K562 (cell line): Measurements from ENCODE around the gene AURKB. TPM values are rescaled to one million over a fixed set of nuclear protein-coding genes. Genes with fewer than 3 reads are reported as not detected.

Experiments
- ATAC-seq: fragments of 200-7000 bp; cut with Tn5 transposase; 3 replicates; pipeline ENCODE4 v1.9.1; 2020; ENCODE audit warnings: moderate library complexity
- BruUV-seq: library from RNA; stranded (reverse); fragments of 400-500 nt; replicated peaks from 2 replicates; lab custom pipeline; 2021; lab: Mats Ljungman, UMichigan
- CTCF ChIA-PET: fragments of 300-600 bp; formaldehyde crosslinking; extraction: SDS; loops from one replicate; lab custom pipeline; 2021; ENCODE audit warnings: low intra/inter-chr PET ratio; lab: Yijun Ruan, JAX
- POLR2A ChIA-PET: fragments of 300-600, 350-650 bp; sonication (Branson Sonifier 250); formaldehyde crosslinking; extraction: SDS; loops from one replicate; lab custom pipeline; 2021; ENCODE audit warnings: antibody characterized with exemption, inconsistent platforms; lab: Yijun Ruan, JAX
- DNase-seq, 4 experiments: peaks; one replicate each; pipeline versions ENCODE4 v3.0.0 to v3.0.0-alpha.2; 2011 to 2018; ENCODE audit warnings: low spot score in 3 of 4, mixed read lengths in 3 of 4; ENCODE audit errors: extremely low read depth in 1 of 4
- FAIRE-seq: peaks from 2 replicates; lab custom pipeline; 2011; peaks lifted over from hg19 to GRCh38; lab: Jason Lieb, UNC
- H2AFZ ChIP-seq: 2 replicates; pipeline ENCODE4 v1.6.0; 2011; ENCODE audit warnings: low read depth, low read length, control low read depth, inconsistent platforms
- H3K27ac ChIP-seq: fragments of 200-600 bp; 3 replicates; pipeline ENCODE4 v1.8.0; 2011; ENCODE audit warnings: low read depth, mild to moderate bottlenecking, control low read depth, inconsistent platforms, low read length, moderate library complexity, mixed read lengths; ENCODE audit errors: extremely low read depth
- H3K27me3 ChIP-seq, 2 experiments: fragments of 300-600 bp in 1 of 2; 2 replicates in 1 of 2; 3 replicates in 1 of 2; pipeline versions ENCODE4 v1.6.0 to v1.8.0; 2011; ENCODE audit warnings: inconsistent platforms in 2 of 2, low read length in 2 of 2, mild to moderate bottlenecking in 1 of 2, mixed read lengths in 1 of 2, moderate library complexity in 1 of 2; ENCODE audit not compliant: control insufficient read depth in 2 of 2, insufficient read depth in 2 of 2
- H3K36me3 ChIP-seq: fragments of 300-600 bp; 3 replicates; pipeline ENCODE4 v1.8.0; 2011; ENCODE audit warnings: mild to moderate bottlenecking, low read length, inconsistent platforms; ENCODE audit not compliant: control insufficient read depth, insufficient read depth
- H3K4me1 ChIP-seq, 2 experiments: fragments of 200-600 bp in 1 of 2; replicated peaks in 1 of 2; 2 replicates in 1 of 2; 3 replicates in 1 of 2; pipeline versions ENCODE4 v1.5.1 to v1.8.0; 2011; ENCODE audit warnings: inconsistent platforms in 2 of 2, low read length in 2 of 2, mild to moderate bottlenecking in 1 of 2, mixed read lengths in 1 of 2, moderate library complexity in 1 of 2; ENCODE audit not compliant: control insufficient read depth in 2 of 2, insufficient read depth in 2 of 2
- H3K4me2 ChIP-seq: 2 replicates; pipeline ENCODE4 v1.6.1; 2011; ENCODE audit warnings: low read length, control low read depth, inconsistent platforms, mixed read lengths; ENCODE audit not compliant: insufficient read depth
- H3K4me3 ChIP-seq: fragments of 200-600 bp; sonication (generic), shearing (Covaris generic); 2 replicates; pipeline ENCODE4 v1.5.1; 2016; ENCODE audit warnings: control low read depth, inconsistent platforms
- H3K79me2 ChIP-seq: fragments of 200-600 bp; 3 replicates; pipeline ENCODE4 v1.8.0; 2011; ENCODE audit warnings: low read length, inconsistent platforms; ENCODE audit not compliant: control insufficient read depth, insufficient read depth
- H3K9ac ChIP-seq, 2 experiments: 2 replicates each; pipeline versions ENCODE4 v1.6.0 to v1.6.1; 2011; ENCODE audit warnings: low read depth in 2 of 2, low read length in 2 of 2, control low read depth in 1 of 2, inconsistent platforms in 1 of 2, mild to moderate bottlenecking in 1 of 2, mixed read lengths in 1 of 2; ENCODE audit not compliant: insufficient read depth in 1 of 2
- H3K9me1 ChIP-seq: one replicate; pipeline ENCODE4 v1.6.0; 2011; ENCODE audit warnings: inconsistent platforms, mild to moderate bottlenecking, low read length, moderate library complexity; ENCODE audit not compliant: control insufficient read depth, insufficient read depth
- H3K9me3 ChIP-seq: replicated peaks from 2 replicates; pipeline ENCODE4 v1.5.1; 2011; ENCODE audit warnings: low read depth, low read length, inconsistent platforms; ENCODE audit not compliant: control insufficient read depth, insufficient read depth
- H4K20me1 ChIP-seq: replicated peaks from 2 replicates; pipeline ENCODE4 v1.6.1; 2011; ENCODE audit warnings: low read length, inconsistent platforms, mixed read lengths; ENCODE audit not compliant: control insufficient read depth, insufficient read depth
- BRD4 ChIP-seq: fragments of 200-600 bp; sonication (generic); IDR thresholded peaks from 2 replicates; pipeline ENCODE4 v1.6.1; 2017; ENCODE audit warnings: inconsistent platforms
- HEY1 ChIP-seq: fragments of 250-450 bp; sonication (Bioruptor Pico); IDR thresholded peaks from 2 replicates; pipeline ENCODE4 v1.5.0; 2020; ENCODE audit warnings: mild to moderate bottlenecking, moderate library complexity, borderline replicate concordance
- MBD2 ChIP-seq: sonication (generic); IDR thresholded peaks from 2 replicates; pipeline ENCODE4 v1.6.1; 2016; ENCODE audit warnings: low read depth, borderline replicate concordance
- MNT ChIP-seq, 2 experiments: fragments of 450-650 bp; conservative IDR thresholded peaks; 2 replicates each; pipeline ENCODE4 v1.6.1; 2017; ENCODE audit warnings: mild to moderate bottlenecking in 2 of 2, moderate library complexity in 2 of 2
- NR1H2 ChIP-seq: sonication (generic); formaldehyde crosslinking; IDR thresholded peaks from 2 replicates; pipeline ENCODE4 v1.4.0; 2020; ENCODE audit warnings: mild to moderate bottlenecking, missing genetic modification reagents
- POLR2H ChIP-seq: IDR thresholded peaks from 2 replicates; pipeline ENCODE4 v1.6.1; 2016; ENCODE audit warnings: missing genetic modification characterization, low read depth, mild to moderate bottlenecking, control low read depth, missing compliant biosample characterization, moderate library complexity
- RBFOX2 ChIP-seq: fragments of 200-400 bp; formaldehyde crosslinking; IDR thresholded peaks from 2 replicates; pipeline ENCODE4 v1.6.1; 2017; ENCODE audit warnings: low read depth, mild to moderate bottlenecking, low read length, moderate library complexity
- SMC3 ChIP-seq: conservative IDR thresholded peaks from 2 replicates; pipeline ENCODE4 v1.6.1; 2011; ENCODE audit warnings: low read depth, low read length, improper control_type of control experiment; ENCODE audit not compliant: insufficient read depth
- ZBTB49 ChIP-seq: sonication (generic); formaldehyde crosslinking; IDR thresholded peaks from 2 replicates; pipeline ENCODE4 v1.8.0; 2022; ENCODE audit warnings: missing genetic modification reagents, mild to moderate bottlenecking, borderline replicate concordance
- ZNF140 ChIP-seq: fragments of 250-450 bp; sonication (Bioruptor Pico); IDR thresholded peaks from 2 replicates; pipeline ENCODE4 v1.8.0; 2021; ENCODE audit warnings: moderate library complexity, mild to moderate bottlenecking, inconsistent platforms
- ZNF444 ChIP-seq: fragments of 250-450 bp; sonication (Bioruptor Pico); IDR thresholded peaks from 2 replicates; pipeline ENCODE4 v1.4.0; 2020; ENCODE audit warnings: mild to moderate bottlenecking, moderate library complexity
- WGBS: fragments of 100-300 bp; shearing (Covaris generic); methylation state at CpG from one replicate; pipeline ENCODE4 v1.1.6; 2016; ENCODE audit warnings: low coverage, mixed read lengths; ENCODE audit not compliant: insufficient coverage; ENCODE audit errors: missing lambda C conversion rate; 5-methylcytosine and 5-hydroxymethylcytosine counted together
- in situ Hi-C: fragments of 300-500 bp; cut with MboI; formaldehyde crosslinking; loops from 4 replicates; pipeline ENCODE4 v1.15.0; 2018; ENCODE audit warnings: inconsistent platforms, mixed read lengths
- intact Hi-C: fragments of 100-400 bp; cut with micrococcal nuclease; formaldehyde crosslinking; loops from 2 replicates; pipeline ENCODE4 v1.14.2; 2022
- polyA plus RNA-seq, 8 experiments: library from polyadenylated mRNA; depleted of rRNA in 4 of 8; stranded (reverse) in 5 of 8; unstranded in 3 of 8; fragments of >200 nt; fragmentation: Nextera tagmentation in 2 of 8; fragmentation: Illumina TruSeq in 1 of 8; extraction: Ambion mirVana in 2 of 8; extraction: Trizol in 1 of 8; gene quantifications; 2 replicates each; pipeline versions ENCODE4 v1.2.1 to v1.2.3, GENCODE V29; 2011 to 2014; ENCODE audit warnings: inconsistent platforms in 1 of 8, missing spikeins in 1 of 8
- total RNA-seq, 7 experiments: library from RNA; depleted of rRNA in 6 of 7; stranded (reverse); fragments of >200 nt in 6 of 7; fragmentation: Illumina TruSeq in 2 of 7; extraction: Trizol in 2 of 7; gene quantifications; 2 replicates each; pipeline versions ENCODE4 v1.2.1 to v1.2.3, GENCODE V29; 2011 to 2021; ENCODE audit warnings: low replicate concordance in 1 of 7

The AURKB gene
- total and polyA plus RNA-seq, 9 of the 15 experiments (the other 6 are each of a cell fraction or from before 2014, with no cell fraction given): 27.2 to 114 (median 74.8) TPM

GRCh38 chr17:8186446-8186786 is 24.0 kb downstream of the AURKB start:
- Histone ChIP-seq H3K27me3 (no peaks in the 10 kb centered on the region), H3K27ac (peak overlapping the region; percentile 95), H3K36me3 (no peaks in the 10 kb centered on the region), H2AFZ (peak overlapping the region; percentile 97), H3K9ac (peak overlapping the region; percentile 81 to 93; a peak in 3 of 4 replicates), H3K4me1 (peaks cover 24 to 29% of the 10 kb centered on the region in 2 experiments), H4K20me1 (peaks cover 10% of the 10 kb centered on the region), H3K79me2 (peaks cover 18% of the 10 kb centered on the region), H3K9me3 (no peaks in the 10 kb centered on the region), H3K4me2 (peak overlapping the region; percentile 100), H3K4me3 (peak overlapping the region; percentile 94), H3K9me1 (no peaks in the 10 kb centered on the region)
- DNase-seq (no peak), ATAC-seq (no peak), FAIRE-seq (no peak)
- intact Hi-C loops (loop anchor here (2.0 to 10.0 kb wide), 3 partner anchors 48 to 118 kb away; no protein-coding TSS in a partner anchor), in situ Hi-C loops (no loop called here)
- CTCF ChIA-PET: interaction anchor here (0.8 to 1.3 kb wide), 3 partner anchors 25 to 47 kb away, joined by 3 to 5 read pairs (median 4); no protein-coding TSS in a partner anchor
- POLR2A ChIA-PET: interaction anchor here (0.7 to 2.9 kb wide), 3 partner anchors 13 to 41 kb away, joined by 3 to 27 read pairs (median 5); no protein-coding TSS in a partner anchor
- BruUV-seq: no TSS peak
- under 1% methylated on average over 18 of the region's 23 CpGs for WGBS
- TF ChIP-seq RBFOX2 (peak; percentile 42), HEY1 (CRISPR knock-in tag) (no peak), ZBTB49 (CRISPR knock-in tag) (no peak), ZNF444 (CRISPR knock-in tag) (no peak), POLR2H (tag) (no peak), SMC3 (0 out of 2 replicates have a peak, but pooled peaks have one; percentile 16), ZNF140 (CRISPR knock-in tag) (no peak), BRD4 (0 out of 2 replicates have a peak, but pooled peaks have one; percentile 1), MNT (conservative IDR thresholded peaks at IDR 0.05) (0 out of 4 replicates have a peak, but pooled peaks of 1 of the 2 experiments have one; percentile 3), NR1H2 (CRISPR knock-in tag) (0 out of 2 replicates have a peak, but pooled peaks have one; percentile 3), MBD2 (no peak)
